GM18517 (cell line): ENCODE data around the gene CATSPER1.

Experiments
- ATAC-seq: cut with Tn5 transposase; IDR thresholded peaks from one replicate; pipeline ENCODE4 v1.9.1; 2021; ENCODE audit warnings: mild to moderate bottlenecking, moderate library complexity; ENCODE audit not compliant: unreplicated experiment

The CATSPER1 gene

GRCh38 chr11:65973439-65974110 lies 52.7 kb downstream of the CATSPER1 start:
- no peak for ATAC-seq

DNA sequence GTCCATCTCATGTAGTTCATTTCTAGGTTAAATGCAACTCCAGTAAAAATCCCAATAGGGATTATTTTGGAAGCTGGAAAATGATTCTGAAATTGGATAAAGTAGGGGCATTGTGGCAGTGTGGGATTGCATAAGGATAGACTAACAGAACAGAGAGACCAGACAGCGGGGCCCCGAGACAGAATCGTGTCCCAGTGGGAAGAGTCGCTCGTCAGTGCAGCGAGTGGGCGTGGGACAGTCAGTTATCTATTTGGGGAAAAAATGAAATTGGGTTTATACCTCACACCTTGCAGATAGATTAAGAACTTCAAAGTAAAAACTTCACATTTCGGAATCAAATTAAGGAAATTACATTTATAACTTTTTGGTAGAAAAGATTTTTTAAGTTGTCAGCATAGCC lies 54.2 kb downstream of the CATSPER1 start:
- ATAC-seq, result no peak

- no peak for ATAC-seq
Observed at GRCh38 chr11:65968600-65969482, 57.4 kb downstream of the CATSPER1 start.

- no peak for ATAC-seq
Observed at GRCh38 chr11:65967329-65967934, 58.8 kb downstream of the CATSPER1 start.
